BLaER1 treated with 17β-estradiol and CSF1 and Interleukin-3, amounts not matched to agents 10 nM and 100 nM (cell line): ENCODE measurements around the gene GREB1L.

Experiments used
- H3K27ac ChIP-seq, 11 experiments: shearing (Covaris generic); formaldehyde crosslinking; 2 replicates each; pipeline ENCODE4 v1.8.1; 2022
- H3K27me3 ChIP-seq, 11 experiments: shearing (Covaris generic); formaldehyde crosslinking; 2 replicates each; pipeline ENCODE4 v1.8.1; 2022
- H3K36me3 ChIP-seq, 11 experiments: shearing (Covaris generic); formaldehyde crosslinking; 2 replicates each; pipeline ENCODE4 v1.8.1; 2022
- H3K4me1 ChIP-seq, 10 experiments: shearing (Covaris generic); formaldehyde crosslinking; 2 replicates each; pipeline ENCODE4 v1.8.1; 2022
- H3K4me2 ChIP-seq, 11 experiments: shearing (Covaris generic); formaldehyde crosslinking; 2 replicates each; pipeline ENCODE4 v1.8.1; 2022
- H3K4me3 ChIP-seq, 10 experiments: shearing (Covaris generic); formaldehyde crosslinking; 2 replicates each; pipeline ENCODE4 v1.8.1; 2022
- H3K9ac ChIP-seq, 11 experiments: shearing (Covaris generic); formaldehyde crosslinking; 2 replicates each; pipeline ENCODE4 v1.8.1; 2022
- H3K9me3 ChIP-seq, 11 experiments: shearing (Covaris generic); formaldehyde crosslinking; replicated peaks in 1 of 11; 2 replicates each; pipeline ENCODE4 v1.8.1; 2022
- H4K20me1 ChIP-seq, 11 experiments: shearing (Covaris generic); formaldehyde crosslinking; 2 replicates each; pipeline ENCODE4 v1.8.1; 2022
- Cebpa-rat ChIP-seq, 11 experiments: shearing (Covaris generic); IDR thresholded peaks; 2 replicates each; pipeline ENCODE4 v1.8.1; 2022

The GREB1L gene

DNA sequence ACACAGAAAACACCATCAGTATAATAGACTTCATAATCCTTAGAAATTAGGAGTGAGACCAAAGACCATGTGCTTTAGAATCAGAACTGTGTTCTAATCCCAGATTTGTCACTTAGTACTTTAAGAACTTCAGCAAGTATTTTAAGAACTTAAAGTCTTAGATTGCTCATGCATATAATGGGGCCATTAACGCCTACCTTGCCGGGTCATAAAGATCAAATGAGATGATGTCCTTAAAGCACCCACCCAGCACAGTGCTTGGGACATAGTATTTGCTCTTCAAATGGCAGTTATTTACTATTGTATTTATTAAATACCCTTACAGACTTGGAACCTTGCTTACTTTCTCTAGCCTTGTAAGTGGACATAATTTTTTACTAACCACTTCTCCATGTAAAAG is 156.1 kb downstream of the GREB1L start:
- H3K4me3 ChIP-seq: no peak overlapping the region
- H3K27me3 ChIP-seq: no peaks in the 10 kb centered on the region
- H3K36me3 ChIP-seq: no peaks in the 10 kb centered on the region
- no peak for TF ChIP-seq Cebpa-rat (IDR thresholded peaks at IDR 0.05)
- no peaks in the 10 kb centered on the region for H3K4me1 ChIP-seq
- H3K27ac ChIP-seq: no peak overlapping the region
- H3K4me2 ChIP-seq: no peak overlapping the region
- H4K20me1 ChIP-seq: no peaks in the 10 kb centered on the region
- H3K9ac ChIP-seq: no peak overlapping the region
- H3K9me3 ChIP-seq: no peaks in the 10 kb centered on the region

DNA sequence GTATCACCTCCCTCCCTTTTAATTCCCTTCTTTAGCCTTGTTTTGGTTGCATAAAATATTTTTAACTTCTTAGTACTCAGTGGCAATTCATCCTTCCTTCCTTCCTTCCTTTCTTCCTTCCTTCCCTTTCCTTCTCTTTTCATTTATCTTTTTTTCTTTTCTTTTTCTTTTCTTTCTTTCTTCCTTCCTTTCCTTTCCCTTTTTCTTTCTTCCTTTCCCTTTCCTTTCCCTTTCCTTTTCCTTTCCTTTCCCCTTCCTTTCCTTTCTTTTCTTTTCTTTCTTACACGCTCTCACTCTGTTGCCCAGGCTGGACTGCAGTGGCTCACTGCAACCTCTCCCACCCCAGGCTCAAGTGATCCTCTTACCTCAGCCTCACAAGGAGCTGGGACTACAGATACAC is 160.2 kb downstream of the GREB1L start:
- Histone ChIP-seq H3K27me3 (no peaks in the 10 kb centered on the region), H3K4me1 (no peaks in the 10 kb centered on the region), H3K4me3 (no peak overlapping the region), H4K20me1 (no peaks in the 10 kb centered on the region), H3K9me3 (no peaks in the 10 kb centered on the region), H3K9ac (no peak overlapping the region), H3K36me3 (no peaks in the 10 kb centered on the region), H3K4me2 (no peak overlapping the region), H3K27ac (no peak overlapping the region)
- no peak for TF ChIP-seq Cebpa-rat (IDR thresholded peaks at IDR 0.05)

DNA sequence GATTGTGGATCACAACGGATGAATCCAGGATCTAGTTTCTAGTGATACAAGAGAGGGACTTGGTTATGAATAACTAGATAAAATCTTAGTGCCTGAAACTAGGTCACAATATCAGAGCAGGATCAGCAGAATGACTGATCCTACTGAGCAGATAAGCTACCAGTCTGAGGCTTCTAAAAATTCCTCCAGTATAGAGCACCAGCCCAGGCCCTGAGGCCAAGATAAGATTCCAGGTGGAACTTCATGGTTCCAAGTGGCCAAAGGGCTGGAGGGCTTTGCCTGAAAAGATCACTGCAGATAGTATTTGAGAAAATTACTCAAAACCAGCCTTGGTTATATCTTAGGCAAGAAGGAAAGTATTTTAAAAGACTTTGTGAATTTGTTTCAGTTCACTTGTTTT is 162.4 kb downstream of the GREB1L start:
- H3K36me3 ChIP-seq: no peaks in the 10 kb centered on the region
- no peak overlapping the region for H3K4me3 ChIP-seq
- no peak overlapping the region for H3K9ac ChIP-seq
- H3K27ac ChIP-seq: no peak overlapping the region
- H3K9me3 ChIP-seq: no peaks in the 10 kb centered on the region
- no peak for TF ChIP-seq Cebpa-rat (IDR thresholded peaks at IDR 0.05)
- H3K4me2 ChIP-seq: no peak overlapping the region
- H4K20me1 ChIP-seq: no peaks in the 10 kb centered on the region
- H3K27me3 ChIP-seq: no peaks in the 10 kb centered on the region
- H3K4me1 ChIP-seq: peaks cover 0 to 6% (median 0%) of the 10 kb centered on the region in 10 experiments; a peak in 3 of 20 replicates

DNA sequence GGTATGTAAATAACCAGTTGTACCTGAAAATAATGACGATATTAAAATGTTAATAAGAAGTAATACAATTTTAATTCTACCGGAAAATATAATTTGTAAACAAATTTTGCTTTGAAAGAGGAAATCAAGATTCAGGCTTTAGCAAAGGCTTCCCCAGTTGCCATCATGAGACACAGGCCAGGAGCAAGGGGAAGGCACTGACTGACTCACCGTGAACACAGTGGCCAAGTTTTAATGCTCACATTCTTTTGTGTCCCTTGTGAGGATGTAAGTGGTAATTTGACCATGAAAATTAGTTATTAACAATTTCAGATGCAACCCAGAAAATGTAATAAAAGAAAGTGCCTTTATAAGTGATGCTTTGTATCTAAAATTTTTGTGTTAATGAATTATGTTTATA is 164.1 kb downstream of the GREB1L start:
- Histone ChIP-seq H3K4me1 (peaks cover 0 to 9% (median 0%) of the 10 kb centered on the region in 10 experiments; a peak in 3 of 20 replicates), H3K27ac (no peak overlapping the region), H3K9me3 (no peaks in the 10 kb centered on the region), H3K27me3 (no peaks in the 10 kb centered on the region), H3K4me2 (no peak overlapping the region), H3K9ac (no peak overlapping the region), H3K4me3 (no peak overlapping the region), H4K20me1 (no peaks in the 10 kb centered on the region), H3K36me3 (no peaks in the 10 kb centered on the region)
- TF ChIP-seq Cebpa-rat (IDR thresholded peaks at IDR 0.05): no peak

DNA sequence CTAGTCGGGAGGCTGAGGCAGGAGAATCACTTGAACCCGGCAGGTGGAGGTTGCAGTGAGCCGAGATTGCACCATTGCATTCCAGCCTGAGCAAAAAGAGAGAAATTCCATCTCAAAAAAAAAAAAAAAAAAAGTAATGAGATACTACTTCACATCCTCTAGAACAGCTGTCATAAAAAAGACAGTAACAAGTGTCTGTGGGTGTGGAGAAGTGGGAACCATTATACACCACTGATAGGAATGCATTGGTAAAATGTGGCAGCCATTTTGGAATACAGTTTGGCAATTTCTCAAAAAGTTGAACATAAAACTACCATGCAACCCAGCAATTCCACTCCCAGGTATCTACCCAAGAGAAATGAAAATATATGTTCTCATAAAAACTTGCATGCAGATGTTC is 166.6 kb downstream of the GREB1L start:
- Histone ChIP-seq H4K20me1 (no peaks in the 10 kb centered on the region), H3K4me3 (no peak overlapping the region), H3K36me3 (no peaks in the 10 kb centered on the region), H3K9me3 (no peaks in the 10 kb centered on the region), H3K27me3 (no peaks in the 10 kb centered on the region), H3K4me1 (peaks cover 0 to 9% (median 0%) of the 10 kb centered on the region in 10 experiments; a peak in 3 of 20 replicates), H3K9ac (no peak overlapping the region), H3K4me2 (no peak overlapping the region), H3K27ac (no peak overlapping the region)
- TF ChIP-seq Cebpa-rat (IDR thresholded peaks at IDR 0.05): no peak

DNA sequence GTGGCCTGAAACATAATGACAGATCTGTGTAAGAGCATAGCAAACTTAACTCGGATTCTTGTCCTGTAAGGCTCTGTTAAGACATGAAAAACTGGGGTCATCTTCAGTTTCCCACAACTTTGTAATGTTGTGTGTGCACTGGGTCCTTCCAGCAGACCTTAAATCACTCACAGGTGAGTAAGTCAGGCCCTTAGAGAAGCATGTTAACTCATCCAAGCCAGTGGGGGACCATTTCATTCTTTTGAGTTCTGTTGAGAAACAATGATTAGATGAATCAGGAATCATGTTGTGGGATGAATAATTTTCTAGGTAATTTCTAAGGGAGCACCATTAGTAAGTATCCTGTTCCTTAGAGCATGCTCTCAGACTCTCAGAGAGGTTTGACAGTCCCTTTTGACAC is 191.4 kb downstream of the GREB1L start:
- Histone ChIP-seq H3K4me1 (no peaks in the 10 kb centered on the region), H3K27me3 (no peaks in the 10 kb centered on the region), H3K9me3 (peaks cover 0 to 4% (median 0%) of the 10 kb centered on the region in 11 experiments; a peak in 1 of 22 replicates), H4K20me1 (no peaks in the 10 kb centered on the region), H3K9ac (no peak overlapping the region), H3K4me2 (no peak overlapping the region), H3K27ac (no peak overlapping the region), H3K4me3 (no peak overlapping the region), H3K36me3 (no peaks in the 10 kb centered on the region)
- TF ChIP-seq Cebpa-rat (IDR thresholded peaks at IDR 0.05): no peak

DNA sequence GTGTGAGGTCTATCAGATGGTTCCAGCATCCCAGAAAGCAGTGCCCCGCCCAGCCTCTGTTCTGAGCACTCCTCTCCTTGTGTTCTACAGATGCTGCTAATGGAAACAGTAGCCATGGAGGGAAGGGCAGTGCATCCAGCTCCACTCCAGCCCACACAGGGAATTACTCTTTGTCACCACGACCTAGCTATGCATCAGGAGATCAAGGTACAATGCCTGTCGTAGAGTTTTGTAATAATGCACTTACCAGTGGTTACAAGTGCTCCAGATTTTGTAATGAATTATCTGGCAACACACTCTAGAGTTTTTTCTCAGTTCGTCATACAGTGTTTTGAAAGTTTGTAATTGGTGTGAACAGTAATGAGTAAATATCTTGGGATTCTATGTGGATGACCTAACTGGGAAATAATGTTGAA is 197.4 kb downstream of the GREB1L start:
- Histone ChIP-seq H3K4me1 (peaks cover 0 to 18% (median 12%) of the 10 kb centered on the region in 10 experiments; a peak in 14 of 20 replicates), H3K9me3 (no peaks in the 10 kb centered on the region), H3K36me3 (no peaks in the 10 kb centered on the region), H3K9ac (no peak overlapping the region), H3K27ac (no peak overlapping the region), H3K27me3 (no peaks in the 10 kb centered on the region), H3K4me2 (no peak overlapping the region), H3K4me3 (no peak overlapping the region), H4K20me1 (no peaks in the 10 kb centered on the region)
- no peak for TF ChIP-seq Cebpa-rat (IDR thresholded peaks at IDR 0.05)

DNA sequence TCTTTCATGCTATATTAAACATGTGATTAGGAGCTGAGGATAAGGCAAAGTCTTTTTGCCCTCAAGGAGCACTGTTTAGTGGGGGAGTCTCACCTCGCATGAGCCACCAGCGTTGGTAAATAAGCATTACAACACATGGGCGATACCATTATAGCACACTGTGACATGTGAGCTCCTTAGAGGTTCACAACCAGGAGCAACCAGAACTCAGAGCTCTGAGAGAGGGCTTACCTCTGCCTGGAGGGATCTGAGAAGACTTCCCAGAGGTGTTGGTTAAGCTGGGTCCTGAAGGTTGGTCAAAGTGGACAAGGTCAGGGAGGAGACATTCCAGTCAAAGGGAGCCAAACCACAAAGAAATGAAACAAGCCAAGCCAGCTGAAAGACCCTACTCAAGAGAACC is 199.6 kb downstream of the GREB1L start:
- Histone ChIP-seq H3K27me3 (no peaks in the 10 kb centered on the region), H3K36me3 (no peaks in the 10 kb centered on the region), H3K4me3 (no peak overlapping the region), H3K4me1 (peaks cover 0 to 18% (median 12%) of the 10 kb centered on the region in 10 experiments; a peak in 14 of 20 replicates), H4K20me1 (no peaks in the 10 kb centered on the region), H3K27ac (no peak overlapping the region), H3K9ac (no peak overlapping the region), H3K4me2 (no peak overlapping the region), H3K9me3 (no peaks in the 10 kb centered on the region)
- TF ChIP-seq Cebpa-rat (IDR thresholded peaks at IDR 0.05): no peak

DNA sequence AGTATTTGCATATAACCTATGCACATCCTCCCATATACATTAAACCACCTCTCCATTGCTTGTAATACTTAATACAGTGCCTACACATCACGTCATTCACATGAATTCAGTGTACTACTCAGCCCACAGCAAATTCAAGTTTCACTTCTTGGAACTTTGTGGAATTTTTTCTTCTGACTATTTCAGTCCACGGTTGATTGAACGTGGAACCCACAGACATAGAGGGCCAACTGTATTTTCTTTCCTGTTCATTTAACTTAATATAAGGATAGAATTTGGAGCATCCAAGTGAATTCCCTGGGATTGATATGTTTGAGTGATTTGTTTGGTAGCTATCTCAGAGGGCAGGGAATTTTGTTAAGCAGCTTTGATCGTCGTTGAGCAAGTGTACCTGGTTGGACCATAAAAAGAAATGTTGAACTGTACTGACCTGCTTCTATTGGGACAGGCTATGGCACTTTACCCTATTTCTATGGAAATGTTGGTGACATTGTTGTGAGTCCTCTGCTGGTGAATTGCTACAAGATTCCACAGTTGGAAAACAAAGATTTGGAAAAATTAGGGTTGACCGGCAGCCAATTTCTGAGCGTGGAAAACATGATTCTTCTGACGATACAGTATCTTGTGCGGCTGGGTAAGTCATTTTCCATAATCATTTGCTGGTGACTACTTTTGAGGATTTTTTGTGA is 201.9 kb downstream of the GREB1L start:
- Histone ChIP-seq H3K4me1 (peaks cover 0 to 30% (median 15%) of the 10 kb centered on the region in 10 experiments; a peak in 14 of 20 replicates), H3K9me3 (no peaks in the 10 kb centered on the region), H3K9ac (no peak overlapping the region), H3K27me3 (no peaks in the 10 kb centered on the region), H3K4me3 (no peak overlapping the region), H3K4me2 (peak overlapping the region in 6 of 11 experiments; percentile 9 to 55 (median 36); a peak in 10 of 22 replicates), H3K36me3 (no peaks in the 10 kb centered on the region), H4K20me1 (no peaks in the 10 kb centered on the region), H3K27ac (no peak overlapping the region)
- no peak for TF ChIP-seq Cebpa-rat (IDR thresholded peaks at IDR 0.05)
